C1 segment of cervical spinal cord (tissue), 14 donors: ENCODE data around the gene PELI1.
"Not testable (repeated sequence)": the region's sequence is repeated elsewhere in the genome, so short reads cannot be mapped to it uniquely, and the experiment has no call there.

Experiments
- DNase-seq, 14 donors: peaks; one replicate each; lab custom pipeline; 2025; lab: John Stamatoyannopoulos, UW

Gene PELI1

DNA sequence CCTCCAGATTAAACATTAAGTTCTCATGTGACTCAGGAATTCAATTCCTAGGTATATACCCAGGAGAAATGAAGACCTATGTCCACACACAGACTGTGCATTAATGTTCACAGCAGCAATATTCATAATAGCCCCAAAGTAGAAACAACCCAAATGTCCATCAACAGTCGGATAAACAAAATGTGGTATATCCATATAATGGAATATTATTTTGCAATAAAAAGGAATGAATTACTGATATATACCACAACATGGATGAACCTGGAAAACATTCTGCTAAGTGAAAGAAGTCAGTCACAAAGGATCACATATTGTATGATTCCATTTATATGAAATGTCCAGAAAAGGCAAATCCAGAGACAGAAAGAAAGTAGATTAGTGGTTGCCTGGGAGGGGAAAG, 20.5 kb downstream of the PELI1 start:
- no peak for DNase-seq

DNA sequence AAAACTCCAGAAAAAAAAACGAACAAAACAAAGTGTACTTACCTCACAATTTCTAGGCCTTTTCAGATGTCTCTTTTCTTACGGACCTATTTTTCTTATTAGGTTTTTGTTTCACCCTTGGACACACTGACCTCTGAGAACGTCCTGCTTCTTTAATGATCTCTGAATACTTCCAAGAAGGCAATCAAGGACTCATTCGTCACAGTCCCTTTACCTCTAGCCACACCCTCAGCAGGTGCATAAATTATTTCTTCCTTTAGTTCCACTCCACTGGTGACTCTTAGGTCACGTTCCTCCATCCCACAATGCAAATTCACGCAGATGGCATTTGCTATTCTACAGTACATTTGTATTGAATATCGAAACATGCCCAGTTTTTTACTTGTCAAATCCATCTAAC, 21.9 kb downstream of the PELI1 start:
- no peak for DNase-seq

DNA sequence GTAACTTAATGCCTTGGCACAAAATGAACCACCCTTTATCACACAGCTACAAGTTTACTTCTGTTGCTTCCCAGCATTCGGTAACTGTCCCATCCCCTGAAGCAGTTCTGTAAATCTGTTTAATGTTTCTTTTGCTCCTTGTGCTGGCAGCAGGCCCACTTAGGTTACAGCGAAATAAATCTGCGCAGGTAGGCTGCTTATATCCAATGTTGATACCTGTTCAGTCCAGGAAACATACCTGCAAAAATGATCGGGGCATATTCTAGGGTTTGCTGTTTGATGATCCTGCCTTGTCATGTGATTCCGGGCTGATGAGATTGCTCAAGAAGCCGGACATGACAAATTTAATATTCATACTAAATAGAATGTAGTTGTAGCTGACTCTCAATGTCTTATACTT, 23.3 kb downstream of the PELI1 start:
- no peak for DNase-seq

DNA sequence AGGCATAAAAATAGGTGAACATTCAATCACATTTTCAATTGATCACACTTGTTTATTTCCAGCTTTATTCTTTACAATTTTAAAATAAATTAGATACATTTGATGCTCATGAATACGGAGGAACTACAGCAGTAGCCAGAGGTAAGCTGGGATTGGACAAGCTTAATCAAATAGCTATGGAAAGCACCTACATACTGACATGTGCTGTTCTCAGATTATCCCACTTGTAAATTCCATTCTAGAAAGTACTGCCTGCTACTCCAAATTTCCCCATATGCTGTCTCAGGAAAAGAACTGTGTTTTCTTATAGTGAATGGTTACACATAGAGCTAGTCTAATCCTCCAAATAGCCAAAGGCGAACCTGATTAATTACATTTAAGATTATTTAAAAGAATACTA, 24.2 kb downstream of the PELI1 start:
- no peak for DNase-seq

DNA sequence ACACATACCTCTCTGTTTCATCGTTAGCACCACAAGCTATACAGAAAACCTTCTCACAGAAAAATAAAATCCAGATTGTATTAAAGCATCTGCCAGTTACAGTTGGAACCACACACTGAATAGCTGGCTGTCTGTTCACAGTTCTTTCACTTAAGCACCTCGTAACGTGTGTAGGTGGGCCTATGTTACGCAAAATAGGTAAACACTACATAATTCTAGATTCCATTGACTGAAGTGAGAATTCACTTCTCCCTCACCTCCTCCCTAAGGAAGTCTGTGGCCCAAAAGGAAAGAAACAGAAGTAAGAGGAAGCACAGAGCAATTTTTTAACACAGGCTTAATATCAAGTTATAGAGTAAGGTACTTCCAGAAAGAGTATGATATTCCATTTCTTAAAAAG, 24.9 kb downstream of the PELI1 start:
- no peak for DNase-seq

DNA sequence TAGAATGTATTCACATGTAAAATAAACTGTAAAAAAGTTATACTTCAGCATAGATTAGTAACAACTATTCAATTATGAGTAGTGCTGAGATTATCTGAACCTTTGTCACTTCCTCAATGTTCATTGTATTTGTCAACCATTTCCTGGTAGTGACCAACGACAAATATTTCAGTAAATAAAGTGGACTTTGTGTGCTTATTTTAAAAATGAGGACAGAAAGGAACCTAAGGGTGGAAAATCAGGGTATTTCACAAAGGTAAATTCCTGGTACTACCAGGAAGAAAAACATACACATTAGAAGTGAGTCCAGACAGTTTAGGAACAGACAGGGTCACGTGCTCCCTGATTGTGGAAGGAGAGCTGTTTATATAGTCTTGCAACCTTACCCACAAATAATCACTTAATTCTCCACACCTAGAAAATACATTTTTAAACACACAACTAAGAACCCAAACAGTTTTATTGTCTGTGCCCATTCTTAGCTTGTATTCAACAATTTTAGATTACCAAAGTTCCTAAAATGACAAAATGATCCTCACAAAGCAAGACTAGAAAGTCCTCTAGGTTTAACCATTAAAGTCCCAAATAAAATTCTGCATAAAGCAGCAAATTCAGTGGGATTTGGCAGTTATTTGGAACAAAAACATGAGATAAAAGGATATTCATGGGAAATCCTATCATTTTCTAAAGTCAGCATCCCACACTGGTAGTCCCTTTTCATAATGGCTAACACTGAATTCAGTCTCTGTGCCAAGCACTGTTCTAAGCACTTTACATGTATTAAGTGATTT, 28.2 kb downstream of the PELI1 start:
- DNase-seq = no peak

DNA sequence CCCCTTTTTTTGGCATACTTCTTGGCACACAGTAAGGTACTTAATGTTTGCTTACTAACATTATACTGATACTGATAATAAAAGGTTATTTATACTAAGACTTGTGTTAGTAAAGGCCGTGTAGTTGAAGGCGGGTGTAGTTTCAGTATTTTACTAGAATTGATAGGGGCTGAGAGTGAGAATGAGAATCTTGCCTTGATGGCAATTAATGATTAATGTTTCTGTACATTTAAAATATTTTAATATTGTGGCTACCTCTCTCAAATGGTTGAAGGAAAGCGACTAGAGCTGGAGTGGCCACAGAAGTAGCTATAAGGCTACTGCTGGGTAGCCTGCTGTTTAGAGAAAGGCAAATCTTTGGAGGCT, 29.3 kb downstream of the PELI1 start:
- no peak for DNase-seq

DNA sequence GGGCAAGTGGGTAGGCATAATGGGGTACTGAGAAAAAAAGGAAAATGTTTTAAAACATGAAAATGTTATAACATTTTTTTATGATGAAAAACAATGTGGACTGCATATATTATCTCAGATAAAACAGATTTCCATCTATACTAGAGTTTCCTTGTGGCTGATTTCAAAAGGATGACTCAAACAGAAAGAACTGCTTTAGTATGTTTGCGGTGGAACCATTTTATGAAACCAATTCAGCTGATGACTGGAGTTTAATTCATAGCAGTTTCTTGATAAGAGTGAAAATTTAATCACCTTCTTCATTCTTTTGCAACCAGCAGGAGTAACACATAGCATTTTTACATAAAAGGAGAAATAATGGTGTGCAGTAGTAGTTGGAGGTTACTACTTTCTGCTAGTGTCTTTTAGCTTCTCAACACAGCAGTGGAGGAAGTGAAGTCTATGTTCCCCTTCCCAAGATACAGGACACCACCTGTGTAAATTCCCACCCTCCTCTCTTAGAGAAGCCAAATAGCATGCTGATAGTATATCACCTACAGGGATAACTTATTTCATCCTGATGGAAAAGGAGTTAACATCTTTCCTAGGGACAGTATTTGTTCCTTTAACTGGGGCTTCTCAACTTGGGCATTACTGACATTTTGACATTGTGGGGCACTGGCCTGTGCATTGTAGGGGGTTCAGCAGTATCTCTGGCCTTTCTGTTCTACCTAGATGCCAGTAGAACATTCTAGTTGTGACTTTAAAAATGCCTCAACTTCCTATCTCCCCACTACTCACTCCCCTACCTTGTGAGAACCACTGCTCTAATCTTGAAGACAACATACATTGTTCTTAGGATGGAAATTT, 29.9 kb downstream of the PELI1 start:
- DNase-seq = peak in 1 of 14 donors; percentile 23

DNA sequence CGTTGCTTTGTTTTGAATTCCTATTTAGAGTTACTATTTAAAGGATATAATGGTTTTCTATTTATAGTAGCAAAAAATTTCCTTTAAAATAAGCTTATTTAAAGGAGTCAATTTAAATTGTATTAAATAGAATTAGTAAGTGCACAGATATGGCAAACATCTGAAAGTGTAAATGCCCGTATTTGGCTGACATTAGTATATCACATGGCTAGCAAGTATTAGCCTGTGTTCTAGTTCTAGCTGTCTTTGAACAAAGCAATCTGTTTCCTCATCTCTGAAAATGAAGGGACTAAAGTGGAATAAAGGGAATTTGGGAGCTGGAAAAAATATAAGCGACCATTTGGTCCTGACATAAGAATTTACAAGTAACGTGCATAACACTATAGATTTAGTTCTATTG, 32.2 kb downstream of the PELI1 start:
- DNase-seq = peak in 1 of 14 donors; percentile 15

DNA sequence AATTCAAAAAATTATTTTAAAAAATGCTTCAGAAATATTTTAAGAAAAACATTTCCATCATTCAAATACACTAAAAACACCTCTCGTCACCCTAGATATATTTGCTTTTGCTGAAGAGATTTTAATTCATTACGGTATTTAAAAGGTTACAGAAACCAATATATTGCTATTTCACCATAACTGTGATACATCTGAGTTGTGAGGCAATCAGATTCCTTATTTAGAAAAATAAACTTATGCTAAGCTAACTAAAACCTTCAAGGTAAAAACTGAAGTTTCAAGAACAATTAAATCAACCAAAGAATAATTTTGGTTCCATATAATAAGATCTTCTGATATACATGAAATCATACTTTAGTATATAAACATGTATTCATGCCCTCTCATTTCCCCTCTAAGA, 32.8 kb downstream of the PELI1 start:
- DNase-seq = no peak

DNA sequence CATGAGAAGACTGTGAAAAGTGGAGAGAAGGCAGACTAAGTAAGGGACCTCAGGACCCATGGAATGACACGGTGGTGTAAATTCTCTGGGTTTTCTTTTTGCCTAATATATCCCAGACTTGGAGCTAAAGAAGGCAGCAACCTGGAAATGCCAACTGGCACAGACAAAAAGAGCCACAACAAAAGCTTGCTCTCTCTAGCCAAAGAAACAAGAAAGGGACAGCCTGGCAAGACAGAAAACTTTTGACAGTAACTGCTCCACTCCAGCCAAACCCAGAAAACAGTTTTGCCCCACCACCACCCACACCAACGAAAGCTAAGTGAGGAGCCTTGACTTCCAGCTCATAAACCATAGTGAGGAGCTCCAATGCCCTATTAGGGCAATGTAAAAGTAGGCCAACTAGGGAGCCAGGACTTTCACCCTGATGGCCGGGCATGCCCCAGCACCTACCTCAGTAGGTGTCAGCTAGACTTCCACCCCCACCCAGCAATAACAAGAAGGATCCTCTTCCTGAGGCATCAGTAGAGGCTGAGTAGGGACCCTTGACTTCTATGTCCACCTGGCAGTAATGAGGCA, 35.5 kb downstream of the PELI1 start:
- peak in 6 of 14 donors; percentile 26 to 60 (median 36) for DNase-seq

DNA sequence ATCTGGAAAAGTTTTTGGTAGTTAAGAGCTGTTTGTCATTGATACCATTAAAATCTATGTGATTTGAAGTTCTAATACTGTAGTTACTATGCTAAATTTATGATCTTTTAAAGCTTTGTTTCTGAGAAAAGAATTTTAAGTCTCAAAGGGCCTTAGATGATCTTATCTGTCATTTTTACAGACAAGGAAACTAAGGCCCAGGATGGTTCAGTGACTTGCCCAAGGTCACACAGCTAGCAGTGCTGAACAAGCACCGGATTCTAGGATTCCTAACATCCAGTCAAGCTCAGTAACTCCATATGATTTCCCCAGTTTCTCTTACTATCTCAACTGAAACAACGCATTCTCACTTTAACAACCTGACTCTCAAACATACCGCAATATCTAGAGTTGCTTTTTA, 37.7 kb downstream of the PELI1 start:
- no peak for DNase-seq

DNA sequence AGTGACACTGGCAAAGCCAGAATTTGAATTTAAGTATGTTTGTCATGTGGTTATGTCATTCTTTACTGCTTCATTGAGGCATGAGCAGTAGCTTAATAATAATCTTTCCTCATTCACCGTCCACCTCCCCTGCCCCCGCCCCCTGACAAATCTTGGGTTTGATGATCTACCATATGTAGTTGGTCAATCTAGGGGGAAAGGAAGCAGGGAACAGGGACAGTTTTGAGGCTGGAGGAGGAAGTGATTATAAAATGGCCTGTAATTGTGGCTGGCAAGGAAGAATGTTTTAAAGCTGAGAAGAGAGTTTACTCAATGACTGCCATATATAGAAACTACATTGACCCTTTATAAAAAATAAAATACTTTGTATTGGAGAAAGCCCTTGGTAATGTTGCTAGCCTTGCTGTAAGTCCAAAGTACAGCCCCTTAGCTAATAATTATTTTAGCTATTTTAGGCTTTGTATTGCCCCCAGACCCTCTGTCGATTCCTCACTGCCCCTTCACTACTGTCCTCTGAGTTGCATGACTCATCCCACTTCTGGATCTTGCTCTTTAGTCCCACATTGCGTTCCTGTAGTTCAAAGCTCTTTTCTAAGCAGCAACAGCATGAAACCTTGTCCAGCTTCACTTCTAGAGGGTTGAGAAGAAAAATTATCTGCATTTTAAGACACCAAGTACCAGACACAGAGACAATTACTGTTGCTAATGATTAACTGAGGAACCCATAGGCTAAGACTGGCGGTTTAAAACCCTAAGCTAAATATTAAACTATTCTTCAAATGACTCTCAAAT, 38.4 kb downstream of the PELI1 start:
- DNase-seq = no peak

DNA sequence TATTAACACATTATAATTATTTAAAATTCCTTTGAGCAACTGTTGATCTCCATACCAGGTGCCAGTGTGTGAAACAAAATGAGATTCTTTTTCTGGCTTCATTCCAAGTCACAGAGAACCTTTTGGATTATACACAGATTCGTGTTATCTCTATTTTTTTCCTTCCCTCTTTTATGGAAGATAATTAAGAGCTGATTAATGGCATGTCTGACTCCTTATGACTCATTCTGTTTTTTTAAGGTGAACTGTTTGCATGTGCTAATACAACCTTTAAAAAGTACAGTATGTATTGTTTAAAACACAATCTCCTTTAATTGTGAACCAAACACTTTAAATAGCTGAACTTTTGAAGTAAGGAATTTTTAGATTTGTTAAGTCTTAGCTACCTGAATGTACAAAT, 39.3 kb downstream of the PELI1 start:
- no peak for DNase-seq

DNA sequence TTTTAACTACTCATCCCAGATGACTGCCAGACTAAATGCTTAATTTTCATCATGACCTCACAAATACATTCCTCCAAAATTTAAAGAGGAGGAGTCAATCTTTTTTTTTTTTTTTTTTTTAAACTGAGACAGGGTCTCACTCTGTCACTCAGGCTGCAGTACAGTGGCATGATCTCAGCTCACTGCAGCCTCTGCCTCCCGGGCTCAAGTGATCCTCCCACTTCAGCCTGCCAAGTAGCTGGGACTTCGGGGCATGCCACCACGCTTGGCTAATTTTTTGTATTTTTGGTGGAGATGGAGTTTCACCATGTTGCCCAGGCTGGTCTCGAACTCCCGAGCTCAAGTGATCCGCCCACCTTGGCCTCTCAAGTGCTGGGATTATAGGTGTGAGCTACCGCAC, 41.5 kb downstream of the PELI1 start:
- DNase-seq = peak in 1 of 14 donors; percentile 2

DNA sequence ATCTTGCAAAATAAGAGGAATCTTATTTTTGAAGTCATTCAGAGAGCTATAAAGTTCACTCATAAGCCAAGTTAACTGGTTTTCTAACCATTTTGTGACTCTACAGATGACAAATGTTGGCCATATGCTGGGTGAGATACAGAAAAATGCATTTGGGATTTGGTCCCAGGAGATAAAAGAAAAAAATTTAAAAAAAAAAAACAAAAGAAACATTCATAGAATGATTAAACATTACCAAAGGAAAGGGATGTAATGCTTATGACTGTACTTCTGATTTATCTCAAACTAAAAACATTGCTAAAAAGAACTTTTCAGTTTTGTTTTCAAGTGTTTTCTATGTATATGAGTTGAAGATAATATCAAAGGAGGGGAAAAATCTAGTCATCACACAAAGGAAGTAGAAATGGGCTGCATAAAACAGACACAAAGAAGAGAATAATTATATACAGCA, 43.1 kb downstream of the PELI1 start:
- DNase-seq = no peak

DNA sequence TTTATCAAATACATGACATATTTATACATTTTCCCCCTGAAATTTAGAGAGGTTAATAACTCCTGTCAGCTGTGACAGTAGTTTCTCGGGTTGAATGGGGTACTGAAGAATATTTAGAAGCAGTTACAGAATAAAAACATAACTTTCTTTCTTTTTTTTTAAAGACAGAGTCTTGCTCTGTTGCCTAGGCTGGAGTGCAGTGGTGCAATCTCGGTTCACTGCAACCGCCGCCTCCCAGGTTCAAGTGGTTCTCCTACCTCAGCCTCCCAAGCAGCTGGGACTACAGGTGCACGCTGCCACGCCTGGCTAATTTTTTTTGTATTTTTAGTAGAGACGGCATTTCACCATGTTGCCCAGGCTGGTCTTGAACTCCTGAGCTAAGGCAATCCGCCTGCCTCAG, 43.6 kb downstream of the PELI1 start:
- not testable (repeated sequence) for DNase-seq

DNA sequence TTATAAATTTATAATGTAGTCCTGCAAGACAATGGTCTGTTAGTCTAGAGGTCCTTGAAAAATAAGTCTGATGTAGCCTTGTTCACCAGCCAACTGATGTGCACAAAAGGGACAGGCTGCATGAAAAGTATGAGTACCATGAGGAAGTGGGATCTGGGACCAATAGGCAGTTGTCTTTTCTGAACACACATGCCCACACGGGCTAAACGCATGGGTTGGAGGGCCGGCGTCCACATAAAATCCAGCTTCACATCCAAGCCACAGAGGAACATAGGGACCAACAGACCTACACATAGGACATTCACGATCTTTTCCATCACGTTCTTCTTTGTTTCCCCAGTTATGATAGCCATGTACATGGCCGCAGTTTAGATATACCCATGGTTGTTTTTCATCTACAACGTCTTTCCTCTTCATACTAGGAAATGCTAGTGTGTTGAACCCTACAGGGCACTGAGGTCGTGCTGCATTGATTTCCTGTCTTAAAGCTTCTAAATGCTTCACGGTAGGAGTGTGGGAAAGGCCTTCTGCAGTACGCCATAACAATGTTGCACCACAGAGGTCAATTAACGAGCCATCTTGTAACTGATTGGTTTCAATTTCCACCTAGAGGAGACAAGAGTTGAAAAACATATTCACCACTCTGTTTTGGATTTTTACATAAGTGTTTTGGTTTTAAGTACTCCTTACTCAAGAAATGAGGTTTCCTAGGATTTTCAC, 49.4 kb downstream of the PELI1 start:
- DNase-seq = no peak

DNA sequence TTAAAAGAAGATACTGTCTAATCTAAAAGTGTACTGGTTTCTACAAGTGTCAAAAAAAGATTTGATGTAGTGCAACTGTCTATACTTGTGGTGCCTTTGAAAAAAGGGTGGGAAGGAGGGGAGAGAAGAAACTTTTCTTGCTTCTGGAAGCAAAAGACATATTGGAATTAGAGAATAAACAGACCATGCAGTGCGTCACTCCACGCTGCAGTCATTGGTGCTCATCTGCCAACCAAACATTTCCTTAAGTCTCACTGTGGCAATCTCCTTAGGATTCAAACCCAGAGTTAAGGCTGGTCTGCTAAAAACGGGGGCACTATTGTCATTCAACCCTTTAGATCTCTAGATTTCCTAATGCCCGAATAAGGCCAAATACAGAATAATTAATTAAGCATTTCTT, 50.9 kb downstream of the PELI1 start:
- no peak for DNase-seq

DNA sequence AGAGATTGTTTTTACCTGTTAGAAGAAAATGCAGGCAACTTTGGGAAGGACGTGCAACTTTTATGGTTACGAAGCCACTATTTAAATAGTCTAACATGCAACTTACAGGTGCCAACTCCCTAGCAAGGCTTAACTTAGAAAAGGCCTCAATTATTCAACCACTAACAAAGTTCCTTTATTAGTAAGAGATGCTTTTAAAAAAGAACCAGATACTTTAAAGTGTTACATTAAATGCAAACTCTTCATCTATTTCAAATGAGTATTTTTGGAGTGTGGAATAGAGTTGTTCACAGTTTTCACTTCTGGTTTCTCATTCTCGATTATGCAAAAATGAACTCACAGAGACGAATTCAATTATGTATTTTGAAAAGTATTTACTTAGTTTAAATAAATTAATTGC, 51.7 kb downstream of the PELI1 start:
- no peak for DNase-seq

DNA sequence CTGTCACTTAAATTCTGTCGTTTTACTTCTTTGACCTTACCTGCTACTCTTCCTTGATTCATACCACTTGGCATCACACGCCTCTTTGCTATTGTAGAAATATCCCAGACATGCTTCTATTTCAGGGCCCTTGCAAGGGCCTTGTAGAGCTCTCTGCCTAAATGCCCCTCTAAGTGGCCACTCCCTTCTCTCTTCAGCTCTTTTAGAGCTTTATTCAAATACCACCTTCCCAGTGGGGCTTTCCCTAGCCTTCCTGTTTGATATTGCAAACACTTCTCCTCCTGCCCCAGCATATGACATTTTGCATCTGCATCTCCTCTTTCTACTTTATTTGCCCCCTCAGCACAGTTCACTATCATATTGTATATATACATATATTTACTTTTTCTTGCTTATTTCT, 54.0 kb downstream of the PELI1 start:
- no peak for DNase-seq
